Mammary epithelial cell (primary cell): ENCODE data around the gene ATP4B.

Experiments
- EZH2 ChIP-seq: IDR thresholded peaks from 2 replicates; pipeline ENCODE4 v1.6.1; 2012; ENCODE audit warnings: low read length, inconsistent platforms, borderline replicate concordance
- TF ChIP-seq, protein P1 (sequence below), 2 donors: IDR thresholded peaks in 1 of 2; conservative IDR thresholded peaks in 1 of 2; 2 replicates each; pipeline ENCODE4 v1.5.1; 2011 to 2012; ENCODE audit warnings: inconsistent platforms in 2 of 2, low read length in 2 of 2, mild to moderate bottlenecking in 2 of 2, control low read depth in 1 of 2, low read depth in 1 of 2; ENCODE audit not compliant: insufficient read depth in 1 of 2; ENCODE audit errors: extremely low read depth in 1 of 2

DNA sequence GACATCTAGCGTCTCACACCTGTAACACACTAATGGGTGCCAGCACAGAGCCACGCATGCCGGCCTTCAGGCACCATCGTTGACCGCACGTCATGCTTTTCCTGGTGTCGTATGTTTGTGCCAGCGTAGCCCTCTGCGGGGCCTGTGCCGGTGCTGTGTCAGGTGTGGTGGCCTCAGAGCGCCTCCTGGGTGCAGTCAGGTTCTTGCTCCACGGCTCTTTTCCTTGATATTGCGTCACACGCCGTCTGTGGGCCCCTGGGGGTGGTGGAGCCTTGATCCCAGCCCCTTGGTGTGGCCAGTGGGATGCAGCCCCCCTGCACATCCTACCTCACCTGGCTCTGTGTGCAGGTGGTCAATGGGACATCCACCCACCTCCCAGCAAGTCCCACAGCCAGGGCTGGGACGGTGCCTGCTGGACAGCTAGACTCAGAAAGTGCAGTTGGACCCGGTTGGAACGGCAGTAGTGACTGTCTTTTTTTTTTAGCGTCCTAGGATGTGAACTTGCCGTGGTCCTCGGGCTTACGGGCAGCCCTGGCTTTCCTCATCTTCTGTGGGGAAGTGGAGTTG, 48.9 kb downstream of the ATP4B start:
- TF ChIP-seq, protein P1, sequence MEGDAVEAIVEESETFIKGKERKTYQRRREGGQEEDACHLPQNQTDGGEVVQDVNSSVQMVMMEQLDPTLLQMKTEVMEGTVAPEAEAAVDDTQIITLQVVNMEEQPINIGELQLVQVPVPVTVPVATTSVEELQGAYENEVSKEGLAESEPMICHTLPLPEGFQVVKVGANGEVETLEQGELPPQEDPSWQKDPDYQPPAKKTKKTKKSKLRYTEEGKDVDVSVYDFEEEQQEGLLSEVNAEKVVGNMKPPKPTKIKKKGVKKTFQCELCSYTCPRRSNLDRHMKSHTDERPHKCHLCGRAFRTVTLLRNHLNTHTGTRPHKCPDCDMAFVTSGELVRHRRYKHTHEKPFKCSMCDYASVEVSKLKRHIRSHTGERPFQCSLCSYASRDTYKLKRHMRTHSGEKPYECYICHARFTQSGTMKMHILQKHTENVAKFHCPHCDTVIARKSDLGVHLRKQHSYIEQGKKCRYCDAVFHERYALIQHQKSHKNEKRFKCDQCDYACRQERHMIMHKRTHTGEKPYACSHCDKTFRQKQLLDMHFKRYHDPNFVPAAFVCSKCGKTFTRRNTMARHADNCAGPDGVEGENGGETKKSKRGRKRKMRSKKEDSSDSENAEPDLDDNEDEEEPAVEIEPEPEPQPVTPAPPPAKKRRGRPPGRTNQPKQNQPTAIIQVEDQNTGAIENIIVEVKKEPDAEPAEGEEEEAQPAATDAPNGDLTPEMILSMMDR (conservative IDR thresholded peaks at IDR 0.05 in 1 of 2, IDR thresholded peaks at IDR 0.05 in 1 of 2; ENCODE audit: extremely low read depth in 1 of 2, insufficient read depth in 1 of 2, low read depth in 1 of 2, low read length in 2 of 2): no peak
- TF ChIP-seq EZH2: no peak
